ENCODE results near the gene AGRN. TPM values are rescaled to one million over a fixed set of nuclear protein-coding genes. Genes with fewer than 3 reads are reported as not detected.

The AGRN gene
- total and polyA plus RNA-seq, 2 of the 4 experiments (the other 2 are of a cell fraction), result 8.1 to 115 TPM

DNA sequence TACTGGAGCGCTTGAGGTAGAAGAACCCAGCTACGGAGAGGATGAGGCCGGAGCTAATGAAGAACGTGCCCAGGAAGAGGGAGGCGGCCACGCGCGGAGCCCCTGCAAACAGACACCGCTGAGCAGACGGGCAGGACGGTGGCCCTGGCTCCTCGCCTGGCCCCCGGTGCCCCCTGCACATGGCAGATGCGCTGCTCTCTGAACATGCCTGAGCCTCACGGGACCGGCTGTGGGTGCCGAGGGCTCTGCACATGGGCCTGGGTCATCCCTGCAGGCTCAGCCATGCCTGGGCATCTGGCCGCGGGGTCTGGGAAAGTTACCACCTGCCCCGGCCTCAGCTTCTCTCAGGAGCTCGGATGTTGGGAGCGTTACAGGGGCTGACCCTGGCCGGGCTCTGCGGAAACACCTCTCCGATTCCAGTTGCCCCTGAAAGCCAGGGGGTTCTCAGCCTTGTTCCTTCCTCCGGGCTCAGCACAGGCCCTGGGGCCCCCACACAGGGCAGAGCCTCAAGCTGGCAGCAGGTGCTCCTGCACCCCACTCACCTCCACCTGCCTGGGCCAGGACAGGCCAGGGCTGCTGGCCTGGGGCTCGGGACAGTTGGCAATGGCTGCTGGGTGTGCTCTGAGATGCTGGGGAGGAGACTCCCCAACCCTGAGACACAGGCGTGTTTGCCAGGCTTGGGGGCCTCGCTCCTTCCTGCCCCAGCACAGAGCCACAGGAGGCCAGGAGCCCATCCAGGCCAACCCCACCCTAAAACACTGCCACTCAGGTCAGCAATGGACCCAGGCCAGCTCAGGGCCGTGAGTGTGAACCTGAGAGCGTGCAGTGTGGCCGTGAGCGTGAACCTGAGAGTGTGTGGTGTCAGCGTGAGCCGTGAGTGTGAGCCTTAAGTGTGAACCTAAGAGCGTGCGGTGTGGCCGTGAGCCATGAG lies 66.3 kb downstream of the AGRN start:
- Histone ChIP-seq H3K4me1 (ENCODE audit: control insufficient read depth, insufficient read depth, low read length) (no peaks in the 10 kb centered on the region), H3K79me1 (ENCODE audit: low read depth in 1 of 2, low read length in 2 of 2) (no peaks in the 10 kb centered on the region), H2AK9ac (replicated peaks; ENCODE audit: low read depth, low read length, poor library complexity) (no peak overlapping the region), H3K9me3 (ENCODE audit: control insufficient read depth, insufficient read depth, low read length) (no peaks in the 10 kb centered on the region), H2BK120ac (ENCODE audit: low read depth, low read length) (no peak overlapping the region), H3K27ac (ENCODE audit: insufficient read depth, low read length) (no peak overlapping the region), H3K4me3 (ENCODE audit: insufficient read depth, low read depth, low read length) (no peak overlapping the region), H4K91ac (ENCODE audit: insufficient read depth, low read depth, low read length) (no peak overlapping the region), H3K9ac (ENCODE audit: low read depth, low read length) (no peak overlapping the region), H3K4ac (ENCODE audit: low read depth, low read length) (no peak overlapping the region), H3K56ac (ENCODE audit: extremely low read depth, insufficient read depth, low read length) (no peak overlapping the region), H3K23ac (ENCODE audit: low read depth, low read length) (no peak overlapping the region), H4K8ac (ENCODE audit: low read depth in 2 of 2, low read length in 2 of 2) (no peak overlapping the region), H4K20me1 (ENCODE audit: insufficient read depth, low read length) (no peaks in the 10 kb centered on the region; the same call in 1 of the 2 replicates), H2BK20ac (ENCODE audit: low read depth, low read length) (no peak overlapping the region), H2AK5ac (ENCODE audit: low read depth, low read length) (no peak overlapping the region), H3K4me2 (ENCODE audit: low read depth, low read length) (no peak overlapping the region), H2BK5ac (ENCODE audit: low read depth, low read length, poor library complexity, severe bottlenecking) (no peak overlapping the region), H2BK15ac (ENCODE audit: low read depth, low read length) (no peak overlapping the region), H2AFZ (replicated peaks; ENCODE audit: low read length, poor library complexity) (no peak overlapping the region), H3K27me3 (ENCODE audit: control insufficient read depth, insufficient read depth, low read length) (no peaks in the 10 kb centered on the region), H3K14ac (replicated peaks; ENCODE audit: low read depth, low read length) (no peak overlapping the region), H3K9me1 (ENCODE audit: insufficient read depth, low read length) (no peaks in the 10 kb centered on the region), H4K5ac (ENCODE audit: low read depth, low read length) (no peak overlapping the region), H3K36me3 (ENCODE audit: control insufficient read depth, insufficient read depth, low read length) (peaks cover 4% of the 10 kb centered on the region), H3K18ac (ENCODE audit: low read depth, low read length) (no peak overlapping the region)
- ChIA-PET POLR2A (ENCODE audit: unreplicated experiment) (no interaction called here), CTCF (no interaction called here)
- intact Hi-C loops (cut with micrococcal nuclease) (no loop called here), in situ Hi-C loops (cut with MboI; ENCODE audit: low sequenced_read_pairs) (no loop called here), dilution Hi-C loops (cut with HindIII; ENCODE audit: low sequenced_read_pairs, unreplicated experiment) (no loop called here)
- ATAC-seq (ENCODE audit: low read depth) (no peak), DNase-seq (no peak)
- TF ChIP-seq CTCF (conservative IDR thresholded peaks at IDR 0.05; ENCODE audit: low read depth, low read length) (no peak), RFX5 (IDR thresholded peaks at IDR 0.05; ENCODE audit: low read depth, low read length) (no peak), MAZ (IDR thresholded peaks at IDR 0.05; ENCODE audit: borderline replicate concordance, low read depth, low read length) (no peak), POLR2A (IDR thresholded peaks at IDR 0.05; ENCODE audit: low read depth, low read length) (no peak), RAD21 (IDR thresholded peaks at IDR 0.05; ENCODE audit: low read length) (no peak), USF2 (IDR thresholded peaks at IDR 0.05; ENCODE audit: low read depth, low read length) (no peak), NFE2L2 (IDR thresholded peaks at IDR 0.05; ENCODE audit: low read depth, low read length) (no peak), CEBPB (IDR thresholded peaks at IDR 0.05; ENCODE audit: low read depth, low read length) (no peak), SMC3 (IDR thresholded peaks at IDR 0.05; ENCODE audit: low read depth, low read length) (no peak)
- no TSS peak for BruUV-seq (replicated peaks)
- whole genome bisulfite sequencing, 2 experiments (ENCODE audit: extremely low coverage in 2 of 2, insufficient read length in 1 of 2), result 93% methylated on average over 21 of the region's 38 CpGs; no CpG with 5 or more reads in 1 of the 2 experiments

All from IMR-90 (cell line).